Cortex of kidney (tissue), 1 donor: Measurements from ENCODE around the gene TREML4.
"Not testable (repeated sequence)": the region's sequence is repeated elsewhere in the genome, so short reads cannot be mapped to it uniquely, and the experiment has no call there.

Experiments
- DNase-seq: peaks from one replicate; lab custom pipeline; 2025; lab: John Stamatoyannopoulos, UW

TREML4 gene

GRCh38 chr6:41208439-41209106 lies 19.6 kb upstream of the TREML4 start:
- no peak for DNase-seq

- no peak for DNase-seq
Measured at GRCh38 chr6:41209547-41210320, 18.4 kb upstream of the TREML4 start.

GRCh38 chr6:41214559-41215238 lies 13.4 kb upstream of the TREML4 start:
- DNase-seq: no peak

GRCh38 chr6:41215777-41216176 lies 12.4 kb upstream of the TREML4 start:
- no peak for DNase-seq

- DNase-seq: no peak
Measured at GRCh38 chr6:41216616-41217015, 11.5 kb upstream of the TREML4 start.

GRCh38 chr6:41222045-41222444 lies 6.1 kb upstream of the TREML4 start:
- DNase-seq: no peak

- DNase-seq: no peak
Measured at GRCh38 chr6:41222513-41222912, 5.6 kb upstream of the TREML4 start.

GRCh38 chr6:41224800-41225199 lies 3.3 kb upstream of the TREML4 start:
- no peak for DNase-seq

- no peak for DNase-seq
Measured at GRCh38 chr6:41226752-41227151, 1.4 kb upstream of the TREML4 start.

- no peak for DNase-seq
Measured at GRCh38 chr6:41228616-41229015, 467 bp downstream of the TREML4 start.

- no peak for DNase-seq
Measured at GRCh38 chr6:41229721-41230120, 1.6 kb downstream of the TREML4 start.

- no peak for DNase-seq
Measured at GRCh38 chr6:41231246-41231645, 3.1 kb downstream of the TREML4 start.

GRCh38 chr6:41232667-41233066 lies 4.5 kb downstream of the TREML4 start:
- no peak for DNase-seq

- no peak for DNase-seq
Measured at GRCh38 chr6:41236276-41236675, 8.1 kb downstream of the TREML4 start.

- DNase-seq: no peak
Measured at GRCh38 chr6:41237128-41237527, 9.0 kb downstream of the TREML4 start.

GRCh38 chr6:41239467-41240159 lies 11.5 kb downstream of the TREML4 start:
- no peak for DNase-seq

GRCh38 chr6:41246529-41246928 lies 18.4 kb downstream of the TREML4 start:
- not testable (repeated sequence) for DNase-seq

- no peak for DNase-seq
Measured at GRCh38 chr6:41247288-41247865, 19.2 kb downstream of the TREML4 start.

GRCh38 chr6:41247882-41248705 lies 19.9 kb downstream of the TREML4 start:
- DNase-seq: no peak

- DNase-seq: no peak
Measured at GRCh38 chr6:41252401-41253169, 24.4 kb downstream of the TREML4 start.
